K562 (cell line): ENCODE results near the gene MTA2. TPM values are rescaled to one million over a fixed set of nuclear protein-coding genes. Genes with fewer than 3 reads are reported as not detected.

Source experiments
- ARID2 ChIP-seq: fragments of 450-650 bp; IDR thresholded peaks from 2 replicates; pipeline ENCODE4 v1.6.1; 2017; ENCODE audit warnings: antibody characterized with exemption, mild to moderate bottlenecking
- BACH1 ChIP-seq: fragments of 200-800 bp; sonication (Bioruptor generic); IDR thresholded peaks from 2 replicates; pipeline ENCODE4 v1.6.1; 2016; ENCODE audit warnings: missing genetic modification characterization, missing compliant biosample characterization
- CBX3 ChIP-seq, 2 experiments: IDR thresholded peaks; 1 replicate in 1 of 2; 2 replicates in 1 of 2; pipeline ENCODE4 v1.6.1; 2012; ENCODE audit warnings: inconsistent platforms in 2 of 2, low read length in 2 of 2, borderline replicate concordance in 1 of 2, control low read depth in 1 of 2
- CTBP1 ChIP-seq: fragments of 450-650 bp; IDR thresholded peaks from 2 replicates; pipeline ENCODE4 v1.6.1; 2016; ENCODE audit warnings: borderline replicate concordance
- HCFC1 ChIP-seq: IDR thresholded peaks from 2 replicates; pipeline ENCODE4 v1.6.1; 2012; ENCODE audit warnings: low read depth, low read length, improper control_type of control experiment
- HES1 ChIP-seq: fragments of 450-650 bp; IDR thresholded peaks from 2 replicates; pipeline ENCODE4 v1.6.1; 2016; ENCODE audit warnings: low read depth, mild to moderate bottlenecking, moderate library complexity
- IRF1 ChIP-seq: sonication (generic); formaldehyde crosslinking; IDR thresholded peaks from 2 replicates; pipeline ENCODE4 v1.8.0; 2022; ENCODE audit warnings: missing genetic modification reagents, mild to moderate bottlenecking, borderline replicate concordance
- MEIS2 ChIP-seq: fragments of 450-650 bp; IDR thresholded peaks from 2 replicates; pipeline ENCODE4 v1.6.1; 2014; ENCODE audit warnings: mild to moderate bottlenecking; ENCODE audit not compliant: partially characterized antibody
- NCOA1 ChIP-seq: fragments of 450-650 bp; IDR thresholded peaks from 2 replicates; pipeline ENCODE4 v1.6.1; 2016; ENCODE audit warnings: low read depth
- ZNF431 ChIP-seq: sonication (generic); formaldehyde crosslinking; IDR thresholded peaks from 2 replicates; pipeline ENCODE4 v1.8.0; 2022; ENCODE audit warnings: mild to moderate bottlenecking, missing genetic modification reagents
- ZNF551 ChIP-seq: fragments of 250-450 bp; sonication (Bioruptor Pico); IDR thresholded peaks from 2 replicates; pipeline ENCODE4 v1.5.0; 2021; ENCODE audit warnings: mild to moderate bottlenecking, moderate library complexity
- ZNF592 ChIP-seq: fragments of 450-650 bp; IDR thresholded peaks from 2 replicates; pipeline ENCODE4 v1.6.1; 2017; ENCODE audit warnings: antibody characterized with exemption, mild to moderate bottlenecking
- ZNF707 ChIP-seq: fragments of 250-450 bp; sonication (Bioruptor Pico); conservative IDR thresholded peaks from 2 replicates; pipeline ENCODE4 v1.8.0; 2022; ENCODE audit warnings: inconsistent platforms, mild to moderate bottlenecking, moderate library complexity
- polyA plus RNA-seq, 8 experiments: library from polyadenylated mRNA; depleted of rRNA in 4 of 8; stranded (reverse) in 5 of 8; unstranded in 3 of 8; fragments of >200 nt; fragmentation: Nextera tagmentation in 2 of 8; fragmentation: Illumina TruSeq in 1 of 8; extraction: Ambion mirVana in 2 of 8; extraction: Trizol in 1 of 8; gene quantifications; 2 replicates each; pipeline versions ENCODE4 v1.2.1 to v1.2.3, GENCODE V29; 2011 to 2014; ENCODE audit warnings: inconsistent platforms in 1 of 8, missing spikeins in 1 of 8
- total RNA-seq, 7 experiments: library from RNA; depleted of rRNA in 6 of 7; stranded (reverse); fragments of >200 nt in 6 of 7; fragmentation: Illumina TruSeq in 2 of 7; extraction: Trizol in 2 of 7; gene quantifications; 2 replicates each; pipeline versions ENCODE4 v1.2.1 to v1.2.3, GENCODE V29; 2011 to 2021; ENCODE audit warnings: low replicate concordance in 1 of 7
- TF ChIP-seq, protein P1 (sequence below): fragments of 450-650 bp; IDR thresholded peaks from one replicate; pipeline ENCODE4 v1.6.1; 2018; ENCODE audit warnings: mild to moderate bottlenecking, moderate library complexity; ENCODE audit not compliant: partially characterized antibody
- TF ChIP-seq, protein P2 (sequence below): fragments of 450-650 bp; formaldehyde crosslinking; IDR thresholded peaks from 2 replicates; pipeline ENCODE4 v1.4.0; 2022; ENCODE audit warnings: missing genetic modification characterization

The MTA2 gene
- total and polyA plus RNA-seq, 9 of the 15 experiments (the other 6 are each of a cell fraction or from before 2014, with no cell fraction given): 6.2 to 220 (median 172) TPM

- TF ChIP-seq HCFC1 (peak; percentile 40; the same call in 1 of the 2 replicates), IRF1 (CRISPR knock-in tag) (no peak), BACH1 (peak; percentile 42; the same call in 1 of the 2 replicates), CBX3 (IDR thresholded peaks at IDR 0.05; ENCODE audit: borderline replicate concordance in 1 of 2, low read length in 2 of 2) (peak in 1 of 2 experiments; percentile 17; a peak in 1 of 3 replicates), ZNF551 (CRISPR knock-in tag) (no peak), CTBP1 (peak; percentile 73; the same call in 1 of the 2 replicates), NCOA1 (peak; percentile 56; the same call in 1 of the 2 replicates), HES1 (no peak), MEIS2 (no peak), ARID2 (peak; percentile 60; the same call in 1 of the 2 replicates), ZNF431 (CRISPR knock-in tag) (no peak), ZNF592 (peak; percentile 82), ZNF707 (CRISPR knock-in tag) (no peak)
- TF ChIP-seq, protein P1, sequence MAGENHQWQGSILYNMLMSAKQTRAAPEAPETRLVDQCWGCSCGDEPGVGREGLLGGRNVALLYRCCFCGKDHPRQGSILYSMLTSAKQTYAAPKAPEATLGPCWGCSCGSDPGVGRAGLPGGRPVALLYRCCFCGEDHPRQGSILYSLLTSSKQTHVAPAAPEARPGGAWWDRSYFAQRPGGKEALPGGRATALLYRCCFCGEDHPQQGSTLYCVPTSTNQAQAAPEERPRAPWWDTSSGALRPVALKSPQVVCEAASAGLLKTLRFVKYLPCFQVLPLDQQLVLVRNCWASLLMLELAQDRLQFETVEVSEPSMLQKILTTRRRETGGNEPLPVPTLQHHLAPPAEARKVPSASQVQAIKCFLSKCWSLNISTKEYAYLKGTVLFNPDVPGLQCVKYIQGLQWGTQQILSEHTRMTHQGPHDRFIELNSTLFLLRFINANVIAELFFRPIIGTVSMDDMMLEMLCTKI: no peak
- TF ChIP-seq, protein P2, sequence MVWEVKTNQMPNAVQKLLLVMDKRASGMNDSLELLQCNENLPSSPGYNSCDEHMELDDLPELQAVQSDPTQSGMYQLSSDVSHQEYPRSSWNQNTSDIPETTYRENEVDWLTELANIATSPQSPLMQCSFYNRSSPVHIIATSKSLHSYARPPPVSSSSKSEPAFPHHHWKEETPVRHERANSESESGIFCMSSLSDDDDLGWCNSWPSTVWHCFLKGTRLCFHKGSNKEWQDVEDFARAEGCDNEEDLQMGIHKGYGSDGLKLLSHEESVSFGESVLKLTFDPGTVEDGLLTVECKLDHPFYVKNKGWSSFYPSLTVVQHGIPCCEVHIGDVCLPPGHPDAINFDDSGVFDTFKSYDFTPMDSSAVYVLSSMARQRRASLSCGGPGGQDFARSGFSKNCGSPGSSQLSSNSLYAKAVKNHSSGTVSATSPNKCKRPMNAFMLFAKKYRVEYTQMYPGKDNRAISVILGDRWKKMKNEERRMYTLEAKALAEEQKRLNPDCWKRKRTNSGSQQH (CRISPR knock-in tag): peak; percentile 95
Observed at GRCh38 chr11:62553080-62553838, 48.4 kb downstream of the MTA2 start (continued).
